ENCODE data around the gene INSIG2.

INSIG2 gene

DNA sequence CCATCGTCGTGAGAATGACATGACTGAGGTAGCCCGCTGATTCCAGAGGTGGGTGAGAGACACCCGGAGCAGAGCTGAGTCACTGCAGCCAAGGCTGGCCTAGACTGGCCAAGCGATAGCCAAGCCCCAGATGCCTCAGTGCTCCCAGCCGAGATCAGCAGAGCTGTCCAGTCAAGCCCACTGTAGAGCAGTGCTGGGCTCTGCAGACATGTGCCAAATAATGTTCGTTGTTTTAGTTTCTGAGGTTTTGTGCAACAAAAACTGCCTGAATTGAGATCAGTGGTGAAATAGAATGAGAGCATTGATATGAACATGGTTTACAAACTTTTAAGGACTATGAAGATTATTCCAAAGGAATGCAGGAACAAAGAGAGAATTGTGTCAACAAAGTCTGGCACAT lies 42.1 kb downstream of the INSIG2 start:
- TF ChIP-seq, protein P1, sequence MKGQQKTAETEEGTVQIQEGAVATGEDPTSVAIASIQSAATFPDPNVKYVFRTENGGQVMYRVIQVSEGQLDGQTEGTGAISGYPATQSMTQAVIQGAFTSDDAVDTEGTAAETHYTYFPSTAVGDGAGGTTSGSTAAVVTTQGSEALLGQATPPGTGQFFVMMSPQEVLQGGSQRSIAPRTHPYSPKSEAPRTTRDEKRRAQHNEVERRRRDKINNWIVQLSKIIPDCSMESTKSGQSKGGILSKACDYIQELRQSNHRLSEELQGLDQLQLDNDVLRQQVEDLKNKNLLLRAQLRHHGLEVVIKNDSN (IDR thresholded peaks at IDR 0.05) = no peak
- no peak for TF ChIP-seq YY1 (IDR thresholded peaks at IDR 0.05; ENCODE audit: low read depth)
- no peak for TF ChIP-seq RAD21 (IDR thresholded peaks at IDR 0.05; ENCODE audit: low read depth)
- TF ChIP-seq EGR1 (IDR thresholded peaks at IDR 0.05) = no peak

DNA sequence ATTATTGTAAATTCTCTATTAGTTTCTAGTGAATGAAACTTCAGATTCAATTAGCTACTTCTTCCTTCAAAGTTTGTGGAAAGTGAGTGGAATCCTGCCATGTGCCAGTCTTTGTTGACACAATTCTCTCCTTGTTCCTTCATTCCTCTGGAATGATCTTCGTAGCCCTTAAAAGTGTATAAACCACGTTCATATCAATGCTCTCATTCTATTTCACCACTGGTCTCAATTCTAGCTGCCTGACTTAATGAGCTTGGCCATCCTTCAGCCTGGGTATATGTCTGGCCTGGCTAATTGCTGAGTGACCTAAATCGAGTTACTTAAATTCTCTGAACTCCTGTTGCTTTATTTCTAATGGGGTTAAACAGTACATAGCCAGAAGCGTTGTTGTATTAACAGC lies 43.5 kb downstream of the INSIG2 start:
- no peak for TF ChIP-seq EGR1 (IDR thresholded peaks at IDR 0.05)
- TF ChIP-seq CEBPB (IDR thresholded peaks at IDR 0.05) = no peak
- TF ChIP-seq, protein P2, sequence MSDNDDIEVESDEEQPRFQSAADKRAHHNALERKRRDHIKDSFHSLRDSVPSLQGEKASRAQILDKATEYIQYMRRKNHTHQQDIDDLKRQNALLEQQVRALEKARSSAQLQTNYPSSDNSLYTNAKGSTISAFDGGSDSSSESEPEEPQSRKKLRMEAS (IDR thresholded peaks at IDR 0.05) = no peak

DNA sequence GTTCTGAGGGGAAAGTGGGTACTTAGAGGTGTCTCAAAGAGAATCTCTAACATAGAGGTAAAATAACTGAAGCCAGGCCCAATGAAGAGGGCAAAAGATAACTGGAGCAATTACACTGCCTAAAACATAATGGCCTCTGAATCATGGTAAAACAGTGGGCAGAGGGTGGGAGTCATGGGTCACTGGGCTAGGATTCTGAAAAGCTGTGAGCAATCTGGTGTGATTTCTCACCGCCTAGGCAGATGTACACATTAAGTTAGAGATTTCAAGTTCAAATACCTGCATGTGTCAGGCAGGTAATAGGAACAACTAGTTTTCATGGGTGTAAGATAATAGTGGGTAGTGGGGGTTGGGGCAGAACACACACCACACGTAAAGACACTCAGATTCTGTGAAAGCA lies 45.6 kb downstream of the INSIG2 start:
- TF ChIP-seq NFIC (IDR thresholded peaks at IDR 0.05) = no peak
- TF ChIP-seq CEBPB (IDR thresholded peaks at IDR 0.05) = no peak
- no peak for TF ChIP-seq ZBTB7A (IDR thresholded peaks at IDR 0.05; ENCODE audit: low read depth)
- TF ChIP-seq, protein P1 (IDR thresholded peaks at IDR 0.05) = no peak
- TF ChIP-seq TCF12 (IDR thresholded peaks at IDR 0.05; ENCODE audit: low read depth) = no peak

DNA sequence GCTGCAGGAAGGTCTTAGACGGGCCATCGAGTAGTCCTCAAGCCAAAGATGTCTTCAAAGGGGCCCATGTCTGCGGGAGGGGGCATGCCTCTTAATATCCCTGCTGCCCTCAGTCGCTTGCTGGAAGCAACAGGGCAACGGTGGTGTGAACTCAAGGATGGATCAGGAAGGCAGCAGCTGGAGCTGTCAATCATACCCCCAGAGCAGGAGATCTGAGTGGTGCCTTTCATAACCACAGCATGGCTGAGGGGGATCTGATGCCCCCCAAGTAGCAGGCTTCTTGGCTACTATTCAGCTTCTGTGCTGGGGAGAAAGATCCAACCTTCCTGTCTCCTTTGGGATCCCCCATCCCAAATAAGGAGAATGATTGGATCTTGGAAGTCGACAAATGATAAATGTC lies 46.4 kb downstream of the INSIG2 start:
- TF ChIP-seq RAD21 (IDR thresholded peaks at IDR 0.05; ENCODE audit: low read depth) (no peak), CEBPB (IDR thresholded peaks at IDR 0.05) (no peak), ZBTB7A (IDR thresholded peaks at IDR 0.05; ENCODE audit: low read depth) (no peak), YY1 (IDR thresholded peaks at IDR 0.05; ENCODE audit: low read depth) (no peak), EP300 (IDR thresholded peaks at IDR 0.05; ENCODE audit: borderline replicate concordance) (no peak), FOXM1 (IDR thresholded peaks at IDR 0.05; ENCODE audit: borderline replicate concordance, low read depth) (no peak), TAF1 (IDR thresholded peaks at IDR 0.05; ENCODE audit: low read depth) (no peak), TEAD4 (IDR thresholded peaks at IDR 0.05) (no peak), CREB1 (IDR thresholded peaks at IDR 0.05; ENCODE audit: low read depth) (no peak), TCF12 (IDR thresholded peaks at IDR 0.05; ENCODE audit: low read depth) (no peak)
- TF ChIP-seq, protein P1 (IDR thresholded peaks at IDR 0.05) = no peak
- TF ChIP-seq, protein P3, sequence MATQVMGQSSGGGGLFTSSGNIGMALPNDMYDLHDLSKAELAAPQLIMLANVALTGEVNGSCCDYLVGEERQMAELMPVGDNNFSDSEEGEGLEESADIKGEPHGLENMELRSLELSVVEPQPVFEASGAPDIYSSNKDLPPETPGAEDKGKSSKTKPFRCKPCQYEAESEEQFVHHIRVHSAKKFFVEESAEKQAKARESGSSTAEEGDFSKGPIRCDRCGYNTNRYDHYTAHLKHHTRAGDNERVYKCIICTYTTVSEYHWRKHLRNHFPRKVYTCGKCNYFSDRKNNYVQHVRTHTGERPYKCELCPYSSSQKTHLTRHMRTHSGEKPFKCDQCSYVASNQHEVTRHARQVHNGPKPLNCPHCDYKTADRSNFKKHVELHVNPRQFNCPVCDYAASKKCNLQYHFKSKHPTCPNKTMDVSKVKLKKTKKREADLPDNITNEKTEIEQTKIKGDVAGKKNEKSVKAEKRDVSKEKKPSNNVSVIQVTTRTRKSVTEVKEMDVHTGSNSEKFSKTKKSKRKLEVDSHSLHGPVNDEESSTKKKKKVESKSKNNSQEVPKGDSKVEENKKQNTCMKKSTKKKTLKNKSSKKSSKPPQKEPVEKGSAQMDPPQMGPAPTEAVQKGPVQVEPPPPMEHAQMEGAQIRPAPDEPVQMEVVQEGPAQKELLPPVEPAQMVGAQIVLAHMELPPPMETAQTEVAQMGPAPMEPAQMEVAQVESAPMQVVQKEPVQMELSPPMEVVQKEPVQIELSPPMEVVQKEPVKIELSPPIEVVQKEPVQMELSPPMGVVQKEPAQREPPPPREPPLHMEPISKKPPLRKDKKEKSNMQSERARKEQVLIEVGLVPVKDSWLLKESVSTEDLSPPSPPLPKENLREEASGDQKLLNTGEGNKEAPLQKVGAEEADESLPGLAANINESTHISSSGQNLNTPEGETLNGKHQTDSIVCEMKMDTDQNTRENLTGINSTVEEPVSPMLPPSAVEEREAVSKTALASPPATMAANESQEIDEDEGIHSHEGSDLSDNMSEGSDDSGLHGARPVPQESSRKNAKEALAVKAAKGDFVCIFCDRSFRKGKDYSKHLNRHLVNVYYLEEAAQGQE (IDR thresholded peaks at IDR 0.05; ENCODE audit: low read depth) = no peak

DNA sequence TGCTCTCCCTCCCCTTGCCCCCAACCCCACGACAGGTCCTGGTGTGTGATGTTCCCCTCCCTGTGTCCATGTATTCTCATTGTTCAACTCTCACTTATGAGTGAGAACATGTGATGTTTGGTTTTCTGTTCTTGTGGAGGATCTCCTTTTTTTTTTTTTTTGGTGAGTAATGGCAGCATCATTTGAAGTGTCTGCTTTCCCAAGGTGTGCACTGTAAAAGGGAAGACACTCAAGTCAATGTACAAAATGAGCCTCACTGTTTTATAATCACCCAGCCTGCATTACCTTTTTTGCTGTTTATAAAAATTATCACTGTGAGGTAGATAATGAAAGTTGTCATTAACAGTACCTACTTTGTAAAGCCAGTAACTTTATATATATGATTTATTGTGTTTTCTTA lies 56.9 kb downstream of the INSIG2 start:
- TF ChIP-seq TEAD4 (IDR thresholded peaks at IDR 0.05) (no peak), CREB1 (IDR thresholded peaks at IDR 0.05; ENCODE audit: low read depth) (no peak), YY1 (IDR thresholded peaks at IDR 0.05; ENCODE audit: low read depth) (no peak), EP300 (IDR thresholded peaks at IDR 0.05; ENCODE audit: borderline replicate concordance) (no peak), EGR1 (IDR thresholded peaks at IDR 0.05) (no peak), FOXM1 (IDR thresholded peaks at IDR 0.05; ENCODE audit: borderline replicate concordance, low read depth) (no peak), CEBPB (IDR thresholded peaks at IDR 0.05) (no peak), NFIC (IDR thresholded peaks at IDR 0.05) (no peak), TAF1 (IDR thresholded peaks at IDR 0.05; ENCODE audit: low read depth) (no peak), ZBTB7A (IDR thresholded peaks at IDR 0.05; ENCODE audit: low read depth) (no peak), TCF12 (IDR thresholded peaks at IDR 0.05; ENCODE audit: low read depth) (no peak), RAD21 (IDR thresholded peaks at IDR 0.05; ENCODE audit: low read depth) (no peak)
- TF ChIP-seq, protein P3 (IDR thresholded peaks at IDR 0.05; ENCODE audit: low read depth) = no peak
- TF ChIP-seq, protein P2 (IDR thresholded peaks at IDR 0.05) = no peak
- TF ChIP-seq, protein P1 (IDR thresholded peaks at IDR 0.05) = no peak

DNA sequence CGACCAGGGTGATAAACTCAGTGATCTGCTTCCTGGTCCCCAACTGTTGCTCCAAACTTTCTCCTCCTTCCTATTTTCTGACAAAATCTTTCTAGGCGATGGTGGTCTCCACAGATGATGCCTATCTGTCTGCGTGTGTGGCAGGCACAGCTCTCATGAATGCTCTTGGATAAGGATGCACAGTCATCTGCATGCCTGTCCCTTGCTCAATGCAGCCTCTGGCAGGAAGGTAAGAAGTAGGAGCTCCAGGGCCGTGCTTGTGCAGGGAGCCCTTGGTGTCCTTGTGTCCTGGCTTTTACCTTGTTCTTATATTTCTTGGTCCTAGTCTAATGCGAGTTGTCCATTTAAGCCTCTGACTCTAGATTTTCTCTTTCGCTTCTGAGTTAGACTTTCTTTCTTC lies 57.5 kb downstream of the INSIG2 start:
- TF ChIP-seq NFIC (IDR thresholded peaks at IDR 0.05) (no peak), FOXM1 (IDR thresholded peaks at IDR 0.05; ENCODE audit: borderline replicate concordance, low read depth) (no peak), EGR1 (IDR thresholded peaks at IDR 0.05) (no peak), CEBPB (IDR thresholded peaks at IDR 0.05) (no peak), ZBTB7A (IDR thresholded peaks at IDR 0.05; ENCODE audit: low read depth) (no peak), CREB1 (IDR thresholded peaks at IDR 0.05; ENCODE audit: low read depth) (no peak), EP300 (IDR thresholded peaks at IDR 0.05; ENCODE audit: borderline replicate concordance) (no peak), YY1 (IDR thresholded peaks at IDR 0.05; ENCODE audit: low read depth) (no peak), TEAD4 (IDR thresholded peaks at IDR 0.05) (no peak), TCF12 (IDR thresholded peaks at IDR 0.05; ENCODE audit: low read depth) (no peak), RAD21 (IDR thresholded peaks at IDR 0.05; ENCODE audit: low read depth) (no peak), TAF1 (IDR thresholded peaks at IDR 0.05; ENCODE audit: low read depth) (no peak)
- TF ChIP-seq, protein P2 (IDR thresholded peaks at IDR 0.05) = no peak
- TF ChIP-seq, protein P1 (IDR thresholded peaks at IDR 0.05) = no peak
- TF ChIP-seq, protein P3 (IDR thresholded peaks at IDR 0.05; ENCODE audit: low read depth) = no peak

Data from Ishikawa (cell line).